Activated naive CD4-positive, alpha-beta T cell treated with anti-CD3 and anti-CD28 coated beads, Interleukin-2, amount 50 U/mL, for 24 hours (primary cell): Measurements from ENCODE around the gene SMC6.

Experiments used
- H3K27ac Mint-ChIP-seq: one replicate; pipeline ENCODE4 v1.8.0; 2021; ENCODE audit warnings: mild to moderate bottlenecking, mixed read lengths
- H3K27me3 Mint-ChIP-seq: one replicate; pipeline ENCODE4 v1.8.0; 2021; ENCODE audit warnings: mixed read lengths
- H3K36me3 Mint-ChIP-seq: one replicate; pipeline ENCODE4 v1.8.0; 2021; ENCODE audit warnings: mixed read lengths
- H3K4me1 Mint-ChIP-seq: one replicate; pipeline ENCODE4 v1.8.0; 2021; ENCODE audit warnings: mixed read lengths
- H3K4me3 Mint-ChIP-seq: one replicate; pipeline ENCODE4 v1.8.0; 2021; ENCODE audit warnings: mild to moderate bottlenecking, mixed read lengths
- H3K9me3 Mint-ChIP-seq: one replicate; pipeline ENCODE4 v1.8.0; 2021; ENCODE audit warnings: mixed read lengths

Gene SMC6

GRCh38 chr2:17786727-17787126, 33.1 kb upstream of the SMC6 start:
- Mint-ChIP-seq H3K36me3 (peaks cover 4% of the 10 kb centered on the region), H3K27me3 (peaks cover 3% of the 10 kb centered on the region), H3K4me1 (no peaks in the 10 kb centered on the region), H3K27ac (no peak overlapping the region), H3K4me3 (no peak overlapping the region), H3K9me3 (peaks cover 9% of the 10 kb centered on the region)

- Mint-ChIP-seq H3K27me3 (no peaks in the 10 kb centered on the region), H3K4me3 (no peak overlapping the region), H3K4me1 (no peaks in the 10 kb centered on the region), H3K27ac (no peak overlapping the region), H3K36me3 (peaks cover 7% of the 10 kb centered on the region), H3K9me3 (peaks cover 9% of the 10 kb centered on the region)
Observed at GRCh38 chr2:17781482-17781881, 27.9 kb upstream of the SMC6 start.

- Mint-ChIP-seq H3K4me1 (no peaks in the 10 kb centered on the region), H3K4me3 (no peak overlapping the region), H3K36me3 (peaks cover 11% of the 10 kb centered on the region), H3K27me3 (no peaks in the 10 kb centered on the region), H3K9me3 (peaks cover 6% of the 10 kb centered on the region), H3K27ac (no peak overlapping the region)
Observed at GRCh38 chr2:17780546-17780945, 26.9 kb upstream of the SMC6 start.

- no peak overlapping the region for H3K4me3 Mint-ChIP-seq
- H3K27ac Mint-ChIP-seq: no peak overlapping the region
- H3K27me3 Mint-ChIP-seq: no peaks in the 10 kb centered on the region
- H3K36me3 Mint-ChIP-seq: peaks cover 9% of the 10 kb centered on the region
- H3K9me3 Mint-ChIP-seq: no peaks in the 10 kb centered on the region
- no peaks in the 10 kb centered on the region for H3K4me1 Mint-ChIP-seq
Observed at GRCh38 chr2:17772532-17772931, 18.9 kb upstream of the SMC6 start.

- no peak overlapping the region for H3K27ac Mint-ChIP-seq
- no peaks in the 10 kb centered on the region for H3K9me3 Mint-ChIP-seq
- no peaks in the 10 kb centered on the region for H3K4me1 Mint-ChIP-seq
- no peak overlapping the region for H3K4me3 Mint-ChIP-seq
- no peaks in the 10 kb centered on the region for H3K27me3 Mint-ChIP-seq
- peaks cover 9% of the 10 kb centered on the region for H3K36me3 Mint-ChIP-seq
Observed at GRCh38 chr2:17771956-17772355, 18.3 kb upstream of the SMC6 start.

- H3K4me3 Mint-ChIP-seq: no peak overlapping the region
- H3K9me3 Mint-ChIP-seq: no peaks in the 10 kb centered on the region
- H3K4me1 Mint-ChIP-seq: no peaks in the 10 kb centered on the region
- H3K27ac Mint-ChIP-seq: no peak overlapping the region
- no peaks in the 10 kb centered on the region for H3K27me3 Mint-ChIP-seq
- H3K36me3 Mint-ChIP-seq: peaks cover 7% of the 10 kb centered on the region
Observed at GRCh38 chr2:17768894-17769293, 15.3 kb upstream of the SMC6 start.

- H3K4me3 Mint-ChIP-seq: no peak overlapping the region
- no peaks in the 10 kb centered on the region for H3K4me1 Mint-ChIP-seq
- no peaks in the 10 kb centered on the region for H3K9me3 Mint-ChIP-seq
- no peak overlapping the region for H3K27ac Mint-ChIP-seq
- H3K27me3 Mint-ChIP-seq: no peaks in the 10 kb centered on the region
- peaks cover 2% of the 10 kb centered on the region for H3K36me3 Mint-ChIP-seq
Observed at GRCh38 chr2:17765398-17765797, 11.8 kb upstream of the SMC6 start.

GRCh38 chr2:17763641-17764333, 10.2 kb upstream of the SMC6 start:
- Mint-ChIP-seq H3K27ac (no peak overlapping the region), H3K4me3 (no peak overlapping the region), H3K27me3 (no peaks in the 10 kb centered on the region), H3K9me3 (no peaks in the 10 kb centered on the region), H3K36me3 (peaks cover 4% of the 10 kb centered on the region), H3K4me1 (no peaks in the 10 kb centered on the region)

GRCh38 chr2:17762451-17762850, 8.8 kb upstream of the SMC6 start:
- H3K27ac Mint-ChIP-seq: no peak overlapping the region
- H3K4me1 Mint-ChIP-seq: no peaks in the 10 kb centered on the region
- H3K9me3 Mint-ChIP-seq: no peaks in the 10 kb centered on the region
- peaks cover 4% of the 10 kb centered on the region for H3K36me3 Mint-ChIP-seq
- H3K4me3 Mint-ChIP-seq: no peak overlapping the region
- no peaks in the 10 kb centered on the region for H3K27me3 Mint-ChIP-seq

- Mint-ChIP-seq H3K4me1 (peaks cover 4% of the 10 kb centered on the region), H3K27ac (no peak overlapping the region), H3K27me3 (no peaks in the 10 kb centered on the region), H3K9me3 (no peaks in the 10 kb centered on the region), H3K4me3 (no peak overlapping the region), H3K36me3 (peaks cover 2% of the 10 kb centered on the region)
Observed at GRCh38 chr2:17759805-17760204, 6.2 kb upstream of the SMC6 start.

- H3K4me1 Mint-ChIP-seq: peaks cover 7% of the 10 kb centered on the region
- no peak overlapping the region for H3K4me3 Mint-ChIP-seq
- H3K27ac Mint-ChIP-seq: no peak overlapping the region
- H3K36me3 Mint-ChIP-seq: peaks cover 2% of the 10 kb centered on the region
- H3K27me3 Mint-ChIP-seq: no peaks in the 10 kb centered on the region
- H3K9me3 Mint-ChIP-seq: no peaks in the 10 kb centered on the region
Observed at GRCh38 chr2:17758118-17758517, 4.5 kb upstream of the SMC6 start.

- Mint-ChIP-seq H3K27ac (no peak overlapping the region), H3K9me3 (no peaks in the 10 kb centered on the region), H3K27me3 (no peaks in the 10 kb centered on the region), H3K4me1 (peaks cover 15% of the 10 kb centered on the region), H3K4me3 (no peak overlapping the region), H3K36me3 (peaks cover 2% of the 10 kb centered on the region)
Observed at GRCh38 chr2:17757321-17757720, 3.7 kb upstream of the SMC6 start.

GRCh38 chr2:17756668-17757067, 3.1 kb upstream of the SMC6 start:
- Mint-ChIP-seq H3K4me1 (peaks cover 21% of the 10 kb centered on the region), H3K36me3 (peaks cover 2% of the 10 kb centered on the region), H3K27me3 (no peaks in the 10 kb centered on the region)

GRCh38 chr2:17754773-17755425, 1.3 kb upstream of the SMC6 start:
- peaks cover 26% of the 10 kb centered on the region for H3K4me1 Mint-ChIP-seq
- H3K4me3 Mint-ChIP-seq: peak overlapping the region; percentile 95
- no peaks in the 10 kb centered on the region for H3K27me3 Mint-ChIP-seq
- peak overlapping the region; percentile 89 for H3K27ac Mint-ChIP-seq
- H3K9me3 Mint-ChIP-seq: no peaks in the 10 kb centered on the region
- peaks cover 2% of the 10 kb centered on the region for H3K36me3 Mint-ChIP-seq

More at GRCh38 chr2:17756668-17757067, 3.1 kb upstream of the SMC6 start:
- Mint-ChIP-seq H3K4me3 (no peak overlapping the region), H3K27ac (no peak overlapping the region), H3K9me3 (no peaks in the 10 kb centered on the region)

- Mint-ChIP-seq H3K36me3 (no peaks in the 10 kb centered on the region), H3K27me3 (no peaks in the 10 kb centered on the region), H3K9me3 (no peaks in the 10 kb centered on the region), H3K27ac (peak overlapping the region; percentile 76), H3K4me1 (peaks cover 28% of the 10 kb centered on the region), H3K4me3 (peak overlapping the region; percentile 95)
Observed at GRCh38 chr2:17752892-17753802, 463 bp downstream of the SMC6 start.

- Mint-ChIP-seq H3K4me3 (peak overlapping the region; percentile 95), H3K27ac (no peak overlapping the region), H3K9me3 (no peaks in the 10 kb centered on the region), H3K36me3 (no peaks in the 10 kb centered on the region), H3K27me3 (no peaks in the 10 kb centered on the region), H3K4me1 (peaks cover 28% of the 10 kb centered on the region)
Observed at GRCh38 chr2:17752246-17752645, 1.4 kb downstream of the SMC6 start.
